HG02885 (cell line): ENCODE measurements around the gene ACKR3.
A peak's percentile ranks its signal among the peaks of the same experiment; 100 is the strongest.

ENCODE experiments used
- ATAC-seq: cut with Tn5 transposase; IDR thresholded peaks from one replicate; pipeline ENCODE4 v1.9.1; 2021; ENCODE audit warnings: mild to moderate bottlenecking; ENCODE audit not compliant: unreplicated experiment, poor library complexity

The ACKR3 gene

GRCh38 chr2:236569573-236569973, at the start of gene ACKR3:
ACKR3 (plus strand) TSS chr2:236569825; CDS start chr2:236580466, 10,641 bp downstream.
- peak; percentile 85 for ATAC-seq

DNA sequence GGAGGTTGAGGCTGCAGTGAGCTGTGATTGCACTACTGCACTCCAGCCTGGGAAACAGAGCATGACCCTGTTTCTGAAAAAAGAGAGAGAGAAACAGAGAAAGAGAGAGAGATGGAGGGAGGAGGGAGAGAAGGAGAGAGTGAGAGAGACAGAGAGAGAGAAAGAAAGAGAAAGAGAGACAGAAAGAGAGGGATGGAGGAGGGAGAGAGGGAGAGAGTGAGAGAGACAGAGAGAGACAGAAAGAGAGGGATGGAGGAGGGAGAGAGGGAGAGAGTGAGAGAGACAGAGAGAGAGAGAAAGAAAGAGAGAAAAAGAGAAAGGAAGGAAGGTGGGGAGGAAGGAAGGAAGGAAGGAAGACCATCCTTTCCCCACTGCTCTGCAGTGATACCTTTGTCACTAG, 48.1 kb upstream of the ACKR3 start:
- ATAC-seq: no peak

- no peak for ATAC-seq
These were observed 46.4 kb upstream of the ACKR3 start for GRCh38 chr2:236523249-236523648.

- ATAC-seq: no peak
These were observed 44.1 kb upstream of the ACKR3 start for GRCh38 chr2:236525411-236525997.

- ATAC-seq: no peak
These were observed 43.0 kb upstream of the ACKR3 start for GRCh38 chr2:236526455-236527158.

GRCh38 chr2:236527159-236527630, 42.4 kb upstream of the ACKR3 start:
- no peak for ATAC-seq

DNA sequence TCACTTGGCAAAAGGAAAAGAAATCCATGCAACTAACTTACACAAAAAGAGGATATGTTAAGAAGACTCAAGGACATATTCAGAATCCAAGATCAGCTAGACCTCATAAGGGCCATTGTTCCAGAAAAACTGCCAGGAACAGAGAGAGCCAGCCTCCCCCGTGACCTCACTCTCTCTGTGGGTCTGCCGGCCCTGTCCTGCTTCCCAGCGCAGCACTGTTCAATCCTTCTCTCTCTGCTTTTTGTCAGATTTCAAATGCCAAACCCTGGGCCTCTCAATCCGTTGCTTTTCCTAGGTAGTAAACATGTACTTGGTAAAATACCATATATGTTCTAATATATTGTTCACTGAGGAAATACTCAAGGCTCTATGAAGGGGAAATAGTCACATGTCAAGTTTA, 40.0 kb upstream of the ACKR3 start:
- ATAC-seq: no peak

DNA sequence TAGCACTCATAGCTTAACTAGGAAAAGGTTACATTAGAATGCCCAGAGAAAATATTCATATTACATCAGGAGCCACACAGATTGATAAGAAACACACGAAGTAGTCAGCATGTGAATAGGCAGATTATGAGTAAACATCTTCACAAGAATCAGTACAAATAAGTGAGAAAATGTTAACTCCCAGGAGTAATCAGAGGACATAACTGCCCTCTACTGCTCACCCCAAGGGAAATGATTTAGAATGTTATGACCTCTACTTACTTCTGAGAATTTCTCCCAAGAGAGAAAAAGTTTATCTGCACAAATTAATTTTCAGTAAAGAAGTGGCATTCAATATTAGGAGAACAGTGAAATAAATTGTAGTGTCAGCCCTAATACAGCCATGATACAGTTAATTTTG, 39.1 kb upstream of the ACKR3 start:
- ATAC-seq: no peak

DNA sequence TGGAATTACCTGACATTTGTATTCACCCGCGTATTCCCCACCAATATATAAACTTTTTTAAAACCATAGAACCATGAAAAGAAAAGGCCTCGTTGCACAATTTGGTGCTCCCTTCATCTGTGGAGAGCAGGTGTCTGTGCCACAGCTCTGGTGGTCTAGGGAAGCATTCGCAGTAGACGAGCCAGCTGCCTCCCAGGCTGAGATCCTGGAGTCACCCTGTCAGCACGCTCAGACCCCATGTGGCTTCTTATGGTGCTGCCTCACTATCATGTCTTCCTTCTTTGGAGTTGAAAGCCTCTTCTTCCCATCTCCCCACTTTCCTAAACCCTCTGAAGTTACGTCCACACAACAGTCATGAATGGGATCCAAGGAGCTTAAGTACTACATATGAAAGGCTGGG, 38.4 kb upstream of the ACKR3 start:
- ATAC-seq: no peak

- ATAC-seq: no peak
These were observed 37.6 kb upstream of the ACKR3 start for GRCh38 chr2:236531996-236532395.

GRCh38 chr2:236533343-236533742, 36.3 kb upstream of the ACKR3 start:
- ATAC-seq: no peak

DNA sequence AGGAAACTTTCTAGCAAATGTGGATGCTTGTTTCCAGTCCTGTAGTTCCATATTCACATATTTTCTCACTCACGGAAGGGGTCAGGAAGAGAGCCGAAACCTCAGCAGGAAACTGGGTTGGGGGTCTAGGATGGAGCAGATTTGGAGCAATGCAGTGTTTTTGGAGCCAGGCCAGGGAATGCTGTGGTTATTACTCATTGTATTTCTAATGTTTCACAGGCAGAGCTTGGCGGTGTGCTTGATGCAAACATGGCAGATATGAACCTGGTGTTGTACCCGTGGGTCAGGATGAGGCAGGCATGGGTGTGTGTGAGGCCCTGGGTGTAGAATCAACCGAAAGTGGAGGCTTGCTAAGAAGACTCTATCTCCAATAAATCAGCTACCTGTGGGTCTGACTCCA, 34.6 kb upstream of the ACKR3 start:
- ATAC-seq: no peak

- peak; percentile 58 for ATAC-seq
These were observed 32.8 kb upstream of the ACKR3 start for GRCh38 chr2:236536727-236537398.

DNA sequence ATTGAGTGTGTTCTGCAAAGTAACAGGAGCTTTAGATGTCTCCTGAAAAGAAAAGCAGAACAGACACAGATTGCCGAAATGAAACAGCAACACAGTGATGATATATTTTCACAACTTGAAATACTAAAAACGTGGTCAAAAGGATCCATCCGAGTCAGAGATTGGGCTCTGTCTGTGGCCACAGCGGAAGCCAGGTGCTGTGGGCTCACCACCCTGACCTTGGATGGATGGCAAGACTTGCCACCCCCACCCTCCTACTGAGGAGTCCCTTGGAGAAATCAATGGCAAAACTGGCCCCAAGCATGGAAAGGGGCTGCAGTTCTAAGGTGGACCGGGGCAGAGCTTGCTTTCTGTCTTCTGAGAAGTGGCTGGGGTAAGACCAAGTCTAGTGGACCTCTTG, 31.4 kb upstream of the ACKR3 start:
- no peak for ATAC-seq

DNA sequence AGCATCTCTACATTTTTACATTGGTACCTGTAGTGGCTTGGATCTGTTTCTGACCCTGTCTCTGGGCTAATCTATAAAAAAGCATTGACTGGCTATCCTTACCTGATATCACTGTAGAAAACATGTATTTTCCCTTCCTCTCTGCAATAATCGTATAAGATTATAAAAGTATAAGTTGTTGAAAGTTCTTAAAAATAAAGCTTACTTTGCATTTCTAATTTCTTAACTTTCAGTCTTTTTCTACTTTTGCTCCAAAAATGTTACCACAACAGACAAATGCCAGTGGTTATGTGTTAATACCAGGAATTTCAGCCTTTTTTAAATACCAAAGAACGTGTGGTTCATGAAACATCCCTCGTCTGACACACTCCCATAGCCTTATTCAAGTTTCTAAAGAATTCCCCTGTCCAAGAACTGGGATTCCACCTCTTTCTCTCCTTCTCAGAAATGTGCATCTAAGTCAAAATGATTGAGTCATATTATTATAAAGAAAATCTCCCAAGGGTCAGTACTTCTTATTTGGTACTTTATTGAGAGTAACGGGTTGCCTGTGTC, 28.5 kb upstream of the ACKR3 start:
- ATAC-seq: no peak

DNA sequence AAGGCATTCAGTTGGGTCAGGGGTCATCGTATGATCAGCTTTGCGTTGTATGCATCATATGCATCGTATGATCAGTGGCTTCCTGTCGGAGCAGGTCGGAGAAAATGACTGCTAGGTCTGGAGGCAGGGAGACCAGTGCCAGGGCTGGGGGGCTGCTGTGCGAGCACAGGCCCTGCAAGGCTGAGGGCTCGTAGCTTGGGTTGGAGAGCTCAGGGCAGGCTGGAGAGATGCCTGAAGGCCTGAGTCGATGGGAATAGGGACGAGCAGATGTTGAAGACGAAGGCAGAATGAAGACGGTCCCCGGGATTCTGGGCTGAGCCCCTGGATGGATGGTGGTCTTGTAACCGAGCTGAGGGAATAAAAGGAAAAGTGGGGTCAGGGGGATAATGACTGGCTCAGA, 25.3 kb upstream of the ACKR3 start:
- ATAC-seq: no peak

GRCh38 chr2:236545248-236545658, 24.4 kb upstream of the ACKR3 start:
- ATAC-seq: peak; percentile 46

GRCh38 chr2:236545814-236546480, 23.7 kb upstream of the ACKR3 start:
- ATAC-seq: peak; percentile 68

- no peak for ATAC-seq
These were observed 23.0 kb upstream of the ACKR3 start for GRCh38 chr2:236546561-236547002.

DNA sequence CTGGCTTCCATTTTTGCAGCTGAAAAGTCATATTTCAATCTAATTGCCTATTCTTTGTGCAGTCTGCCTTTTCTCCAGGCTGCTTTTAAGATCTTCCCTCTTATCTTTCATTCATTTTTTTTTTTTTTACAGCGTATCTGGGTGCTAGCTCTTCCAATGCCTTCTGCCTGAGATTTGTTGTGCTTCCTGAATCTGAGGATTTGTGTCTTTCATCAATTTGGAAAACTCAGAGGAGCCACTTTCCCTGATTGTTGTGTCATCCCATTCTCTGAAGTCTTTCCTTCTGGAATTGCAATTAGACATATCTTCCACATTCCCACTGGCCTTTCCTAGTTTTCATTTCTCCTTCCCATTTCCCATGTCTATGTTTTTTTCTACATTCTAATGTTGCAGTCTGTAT, 21.9 kb upstream of the ACKR3 start:
- ATAC-seq: no peak
